GM10248 (cell line): ENCODE measurements around the gene PLCB1.
"Not testable (repeated sequence)": the region's sequence is repeated elsewhere in the genome, so short reads cannot be mapped to it uniquely, and the experiment has no call there.

Experiments
- CTCF ChIA-PET: fragments of 300-600 bp; sonication (Branson Sonifier 250); formaldehyde crosslinking; extraction: SDS; loops from one replicate; lab custom pipeline; 2021; ENCODE audit warnings: antibody characterized with exemption; lab: Yijun Ruan, JAX
- POLR2A ChIA-PET: fragments of 350-650 bp; sonication (Branson Sonifier 250); formaldehyde crosslinking; extraction: SDS; loops from one replicate; lab custom pipeline; 2020; ENCODE audit warnings: antibody characterized with exemption; lab: Yijun Ruan, JAX
- DNase-seq: peaks from one replicate; pipeline ENCODE4 v3.0.0; 2012; ENCODE audit errors: extremely low spot score
- CTCF ChIP-seq: IDR thresholded peaks from 2 replicates; pipeline ENCODE4 v1.5.1; 2012; ENCODE audit warnings: mild to moderate bottlenecking, low read depth; ENCODE audit errors: extremely low read depth, missing control alignments, control extremely low read depth

Gene PLCB1

GRCh38 chr20:8370774-8371173 lies 238.7 kb downstream of the PLCB1 start:
- no peak for DNase-seq
- CTCF ChIA-PET: interaction anchor here (0.8 kb wide), 1 partner anchor 19 kb away, joined by 3 read pairs; no protein-coding TSS in a partner anchor
- POLR2A ChIA-PET: no interaction called here
- no peak for TF ChIP-seq CTCF

DNA sequence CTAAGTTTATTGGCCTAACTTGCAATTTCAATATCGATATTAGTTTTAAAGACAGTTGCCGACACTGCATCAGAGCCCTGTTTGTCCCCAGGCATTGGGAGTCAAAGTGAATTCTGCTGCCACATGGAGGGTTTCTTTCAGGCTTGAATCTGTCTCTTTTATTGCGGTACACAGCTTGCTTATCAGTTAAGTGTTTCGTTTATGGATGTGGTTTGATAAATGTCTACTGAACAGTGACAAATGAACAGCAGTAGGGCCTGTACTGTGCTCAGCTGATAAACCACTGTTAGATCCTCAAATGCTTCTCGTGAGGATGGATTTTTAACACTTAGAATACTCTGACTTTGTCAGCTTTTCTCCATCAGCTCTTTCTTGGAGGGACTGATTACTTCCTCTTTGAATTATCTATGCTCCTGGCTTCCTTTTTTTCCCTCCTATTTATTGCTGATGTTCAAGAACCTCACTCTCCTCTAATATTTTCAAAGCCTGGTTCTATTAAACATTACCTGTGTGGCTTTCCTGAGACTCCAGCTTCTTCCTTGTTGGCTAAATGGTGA lies 240.8 kb downstream of the PLCB1 start:
- DNase-seq: no peak
- ChIA-PET POLR2A (no interaction called here), CTCF (interaction anchor here (1.1 to 1.2 kb wide), 2 partner anchors 14 to 18 kb away, joined by 3 to 4 read pairs; no protein-coding TSS in a partner anchor)
- no peak for TF ChIP-seq CTCF

- ChIA-PET POLR2A (no interaction called here), CTCF (no interaction called here)
- no peak for TF ChIP-seq CTCF
- no peak for DNase-seq
Observed at GRCh38 chr20:8373579-8373978, 241.5 kb downstream of the PLCB1 start.

DNA sequence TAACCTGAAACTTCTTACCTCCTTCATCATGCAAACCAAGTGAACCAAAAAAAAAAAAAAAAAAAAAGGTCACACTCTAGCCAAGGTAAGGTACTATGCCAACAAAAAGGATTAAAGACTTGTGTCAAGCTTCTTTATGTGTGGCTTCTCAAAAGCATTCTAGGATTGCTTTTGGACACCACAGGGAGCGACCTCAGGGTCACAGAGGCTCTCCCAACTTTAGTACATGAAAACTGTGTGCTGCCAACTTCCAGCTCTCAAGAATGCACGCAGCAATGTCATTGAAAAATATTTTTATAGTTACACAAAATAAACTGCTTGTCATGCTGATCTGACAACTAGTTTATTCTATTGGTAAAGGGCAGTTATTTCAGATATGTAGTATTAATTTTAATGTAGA lies 243.8 kb downstream of the PLCB1 start:
- CTCF ChIA-PET: interaction anchor here (1.5 to 1.6 kb wide), 3 partner anchors 12 to 16 kb away, joined by 3 to 6 read pairs (median 6); no protein-coding TSS in a partner anchor

GRCh38 chr20:8376940-8377339 lies 244.9 kb downstream of the PLCB1 start:
- POLR2A ChIA-PET: no interaction called here
- no peak for DNase-seq
- CTCF ChIA-PET: interaction anchor here (1.5 to 1.6 kb wide), 2 partner anchors 13 to 18 kb away, joined by 6 read pairs; no protein-coding TSS in a partner anchor
- no peak for TF ChIP-seq CTCF

More for the DNA sequence above, 243.8 kb downstream of the PLCB1 start:
- TF ChIP-seq CTCF: no peak
- POLR2A ChIA-PET: no interaction called here
- DNase-seq: no peak

DNA sequence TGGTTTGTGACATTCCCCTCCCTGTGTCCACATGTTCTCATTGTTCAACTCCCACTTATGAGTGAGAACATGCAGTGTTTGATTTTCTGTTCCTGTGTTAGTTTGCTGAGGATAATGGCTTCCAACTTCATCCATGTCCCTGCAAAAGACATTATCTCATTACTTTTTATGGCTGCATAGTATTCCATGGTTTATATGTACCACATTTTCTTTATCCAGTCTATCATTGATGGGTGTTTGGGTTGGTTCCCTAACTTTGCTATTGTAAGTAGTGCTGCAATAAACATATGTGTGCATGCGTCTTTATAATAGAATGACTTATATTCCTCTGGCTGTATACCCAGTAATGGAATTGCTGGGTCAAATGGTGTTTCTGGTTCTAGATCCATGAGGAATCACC lies 247.1 kb downstream of the PLCB1 start:
- CTCF ChIA-PET, DNase-seq, POLR2A ChIA-PET: not testable (repeated sequence)

- CTCF ChIA-PET: interaction anchor here (0.6 kb wide), 1 partner anchor 250 kb away, joined by 3 read pairs; no protein-coding TSS in a partner anchor
- no peak for DNase-seq
- no peak for TF ChIP-seq CTCF
- POLR2A ChIA-PET: no interaction called here
Observed at GRCh38 chr20:8385247-8385646, 253.2 kb downstream of the PLCB1 start.
